Fibroblast of the aortic adventitia (primary cell): ENCODE measurements around the gene ABCC12. TPM values are rescaled to one million over a fixed set of nuclear protein-coding genes. Genes with fewer than 3 reads are reported as not detected.

Source experiments
- DNase-seq: peaks from one replicate; pipeline ENCODE4 v3.0.0-alpha.2; 2010; ENCODE audit warnings: low read depth
- H3K4me3 ChIP-seq: 2 replicates; pipeline ENCODE4 v1.5.1; 2011; ENCODE audit warnings: low read depth, mild to moderate bottlenecking, control low read depth, low read length, moderate library complexity
- total RNA-seq: library from RNA; depleted of rRNA; stranded (reverse); fragments of >200 nt; gene quantifications from 2 replicates; pipeline ENCODE4 v1.2.3, GENCODE V29; 2012; ENCODE audit warnings: low replicate concordance
- TF ChIP-seq, protein P1 (sequence below): IDR thresholded peaks from 2 replicates; pipeline ENCODE4 v1.5.1; 2011; ENCODE audit warnings: mild to moderate bottlenecking, low read length, control low read depth, inconsistent platforms; ENCODE audit not compliant: insufficient read depth

The ABCC12 gene
- total RNA-seq, 1 donor = not detected

- DNase-seq = no peak
Observed at GRCh38 chr16:48114410-48114809, 41.4 kb downstream of the ABCC12 start.

DNA sequence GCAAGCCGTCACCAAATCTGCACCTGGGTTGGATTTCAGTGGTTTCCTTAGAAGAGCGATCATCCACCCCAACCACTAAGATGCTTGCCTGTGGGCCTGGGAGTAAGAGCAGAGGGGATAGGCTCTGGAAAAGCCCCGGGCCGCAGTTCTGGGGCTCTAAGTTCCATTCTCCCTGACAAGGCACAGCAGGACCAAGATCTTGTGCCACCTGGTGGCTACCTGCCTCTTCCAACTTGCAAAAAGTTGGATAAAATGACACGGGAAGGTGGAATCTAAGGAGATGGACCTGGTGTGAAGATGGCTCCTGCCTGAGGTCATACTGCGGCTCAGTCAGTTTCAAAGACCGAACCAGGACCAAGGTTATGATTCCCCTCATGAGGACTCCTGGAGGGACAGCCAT lies 42.3 kb downstream of the ABCC12 start:
- no peak for DNase-seq
- TF ChIP-seq, protein P1, sequence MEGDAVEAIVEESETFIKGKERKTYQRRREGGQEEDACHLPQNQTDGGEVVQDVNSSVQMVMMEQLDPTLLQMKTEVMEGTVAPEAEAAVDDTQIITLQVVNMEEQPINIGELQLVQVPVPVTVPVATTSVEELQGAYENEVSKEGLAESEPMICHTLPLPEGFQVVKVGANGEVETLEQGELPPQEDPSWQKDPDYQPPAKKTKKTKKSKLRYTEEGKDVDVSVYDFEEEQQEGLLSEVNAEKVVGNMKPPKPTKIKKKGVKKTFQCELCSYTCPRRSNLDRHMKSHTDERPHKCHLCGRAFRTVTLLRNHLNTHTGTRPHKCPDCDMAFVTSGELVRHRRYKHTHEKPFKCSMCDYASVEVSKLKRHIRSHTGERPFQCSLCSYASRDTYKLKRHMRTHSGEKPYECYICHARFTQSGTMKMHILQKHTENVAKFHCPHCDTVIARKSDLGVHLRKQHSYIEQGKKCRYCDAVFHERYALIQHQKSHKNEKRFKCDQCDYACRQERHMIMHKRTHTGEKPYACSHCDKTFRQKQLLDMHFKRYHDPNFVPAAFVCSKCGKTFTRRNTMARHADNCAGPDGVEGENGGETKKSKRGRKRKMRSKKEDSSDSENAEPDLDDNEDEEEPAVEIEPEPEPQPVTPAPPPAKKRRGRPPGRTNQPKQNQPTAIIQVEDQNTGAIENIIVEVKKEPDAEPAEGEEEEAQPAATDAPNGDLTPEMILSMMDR = no peak
- H3K4me3 ChIP-seq = no peak overlapping the region

More at GRCh38 chr16:48114410-48114809, 41.4 kb downstream of the ABCC12 start:
- TF ChIP-seq, protein P1 = no peak
- no peak overlapping the region for H3K4me3 ChIP-seq

DNA sequence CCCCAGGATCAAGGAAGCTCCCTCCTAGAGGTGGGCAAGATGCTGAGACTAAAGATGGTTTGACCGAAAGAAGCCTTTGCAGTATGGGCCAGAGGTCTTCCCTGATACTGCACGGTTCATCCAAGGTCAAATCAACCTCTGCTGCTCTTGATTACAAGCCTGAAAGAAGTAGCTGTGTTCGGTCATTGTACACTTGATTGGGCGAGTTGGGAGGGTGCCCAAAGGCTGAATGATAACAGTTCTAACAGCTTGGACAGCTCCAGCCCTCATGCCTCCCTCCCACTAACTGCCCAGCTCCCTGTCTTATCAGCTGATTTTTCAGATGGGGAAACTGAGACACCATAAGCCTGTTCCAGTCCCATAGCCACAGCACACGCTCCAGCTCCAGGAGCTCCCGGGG lies 42.8 kb downstream of the ABCC12 start:
- no peak overlapping the region for H3K4me3 ChIP-seq
- TF ChIP-seq, protein P1 = no peak
- DNase-seq = no peak

DNA sequence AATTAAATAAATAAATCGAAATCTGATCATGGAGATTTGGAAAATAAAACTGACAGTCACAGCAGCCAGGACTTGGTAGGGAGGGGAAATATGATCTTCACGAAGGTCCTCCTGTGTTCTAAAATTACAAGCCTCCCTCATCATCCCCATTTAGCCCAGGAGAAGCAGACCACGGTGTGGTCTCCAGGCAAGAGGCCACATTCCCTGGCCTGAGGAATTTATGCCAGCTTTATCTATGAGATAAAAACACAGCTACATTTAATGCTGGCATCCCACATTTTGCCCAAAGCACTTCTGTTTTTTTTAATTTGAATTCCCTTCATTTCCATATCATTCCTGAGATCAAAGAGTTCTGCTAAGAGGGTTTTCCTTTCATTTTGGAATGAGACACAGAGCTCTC lies 43.2 kb downstream of the ABCC12 start:
- H3K4me3 ChIP-seq = no peak overlapping the region
- TF ChIP-seq, protein P1 = no peak
- no peak for DNase-seq

- DNase-seq = no peak
- no peak overlapping the region for H3K4me3 ChIP-seq
- TF ChIP-seq, protein P1 = no peak
Observed at GRCh38 chr16:48110982-48111381, 44.8 kb downstream of the ABCC12 start.

DNA sequence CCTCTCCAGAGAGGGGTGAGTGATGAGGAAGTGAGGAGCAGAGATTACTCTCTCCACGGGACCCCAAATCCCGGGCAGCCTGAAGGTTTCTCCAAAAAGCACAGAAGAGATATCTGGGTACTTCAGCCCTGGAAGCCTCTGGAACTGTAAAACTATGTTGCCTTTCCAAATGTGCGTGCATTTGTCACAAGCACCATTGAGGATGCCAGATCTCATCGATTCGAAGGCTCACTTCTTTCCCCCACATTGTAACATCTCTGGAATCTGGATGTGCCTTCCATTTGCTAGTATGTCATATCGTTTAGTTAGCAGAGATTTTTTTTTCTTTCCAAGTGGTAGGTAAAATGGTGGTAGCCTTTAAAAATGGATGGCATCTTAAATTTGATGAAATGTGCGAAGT lies 45.8 kb downstream of the ABCC12 start:
- DNase-seq = no peak
- H3K4me3 ChIP-seq = no peak overlapping the region
- TF ChIP-seq, protein P1 = no peak

- DNase-seq = no peak
- TF ChIP-seq, protein P1 = no peak
- no peak overlapping the region for H3K4me3 ChIP-seq
Observed at GRCh38 chr16:48109475-48109874, 46.3 kb downstream of the ABCC12 start.
